GM15510 (cell line): Measurements from ENCODE around the gene NT5C3A.

Source experiments
- POLR2A ChIP-seq: IDR thresholded peaks from 3 replicates; pipeline ENCODE4 v1.6.1; 2011; ENCODE audit warnings: borderline replicate concordance; ENCODE audit not compliant: insufficient read length; ENCODE audit errors: extremely low read depth

The NT5C3A gene

DNA sequence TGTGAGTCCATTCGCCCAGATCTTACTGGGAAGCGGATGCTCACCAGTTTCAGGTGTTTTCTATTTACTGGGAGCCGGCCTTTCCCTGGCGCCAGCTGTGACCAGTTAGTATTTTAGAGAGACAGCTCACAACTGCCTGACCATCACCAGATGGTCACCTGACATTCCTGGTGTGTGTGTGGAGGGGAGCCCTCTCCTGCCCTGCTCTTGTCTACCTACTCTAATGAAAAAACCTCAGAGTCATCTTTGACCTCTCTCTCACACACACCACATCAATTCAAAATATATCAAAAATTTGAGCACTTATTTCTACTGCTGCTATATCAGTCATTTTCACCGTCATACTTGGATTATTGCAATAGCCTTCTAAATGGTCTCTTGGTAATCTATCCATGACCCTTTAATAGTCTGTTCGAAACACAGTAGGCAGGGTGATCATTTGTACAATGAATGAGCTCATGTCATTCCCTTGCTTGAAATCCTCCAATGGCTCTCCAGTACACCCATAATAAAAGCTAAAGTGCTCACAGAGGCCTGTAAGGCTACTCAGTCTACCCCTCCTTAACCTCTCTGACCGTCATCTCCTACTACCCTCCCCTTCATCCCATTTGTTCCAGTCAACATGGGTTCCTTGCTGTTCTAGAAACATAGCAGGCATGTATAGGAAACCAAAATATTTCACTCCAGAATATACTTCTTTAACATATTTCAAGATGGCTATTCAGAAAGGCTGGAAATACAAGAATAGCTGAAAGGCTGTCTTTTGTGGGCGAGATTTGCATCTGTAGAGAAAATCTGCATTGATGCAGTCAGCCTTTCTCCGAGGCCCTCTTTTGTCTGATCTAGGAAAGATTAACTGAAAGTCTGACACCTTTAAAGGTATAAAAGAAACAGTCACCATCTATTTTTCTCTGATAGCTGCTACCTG lies 17.5 kb upstream of the NT5C3A start:
- no peak for TF ChIP-seq POLR2A

GRCh38 chr7:33079096-33079495 lies 16.5 kb upstream of the NT5C3A start:
- TF ChIP-seq POLR2A = no peak

- TF ChIP-seq POLR2A = no peak
Observed at GRCh38 chr7:33076737-33077136, 14.2 kb upstream of the NT5C3A start.

DNA sequence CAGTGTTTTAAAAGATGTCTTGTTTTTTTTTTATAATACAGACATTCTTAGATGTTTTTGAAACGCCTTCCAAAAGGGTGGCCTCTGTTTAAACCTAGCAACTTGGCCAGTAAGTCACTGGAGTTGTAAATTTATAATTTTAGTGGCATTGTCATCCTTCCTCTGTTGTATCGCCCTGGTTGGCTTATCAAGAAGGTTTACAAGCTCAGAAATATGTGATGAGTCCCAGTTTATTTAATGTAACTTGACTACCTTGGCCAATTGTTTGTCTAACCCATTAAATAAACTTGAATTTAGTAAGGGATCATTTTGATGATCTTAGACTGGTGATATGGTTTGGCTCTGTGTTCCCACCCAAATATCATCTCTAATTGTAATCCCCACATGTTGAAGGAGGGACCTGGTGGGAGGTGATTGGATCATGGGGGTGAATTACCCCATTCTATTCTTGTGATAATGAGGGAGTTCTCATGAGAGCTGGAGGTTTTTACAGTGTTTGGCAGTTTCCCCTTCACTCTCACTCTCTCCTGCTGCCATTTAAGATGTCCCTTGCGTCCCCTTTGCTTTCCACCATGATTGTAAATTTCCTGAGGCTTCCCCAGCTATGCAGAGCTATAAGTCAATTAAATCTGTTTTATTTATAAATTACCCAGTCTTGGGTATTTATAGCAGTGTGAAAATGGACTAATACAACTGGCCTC lies 13.4 kb upstream of the NT5C3A start:
- TF ChIP-seq POLR2A = no peak

- TF ChIP-seq POLR2A = no peak
Observed at GRCh38 chr7:33073243-33073642, 10.7 kb upstream of the NT5C3A start.

- TF ChIP-seq POLR2A = no peak
Observed at GRCh38 chr7:33072471-33072870, 9.9 kb upstream of the NT5C3A start.

DNA sequence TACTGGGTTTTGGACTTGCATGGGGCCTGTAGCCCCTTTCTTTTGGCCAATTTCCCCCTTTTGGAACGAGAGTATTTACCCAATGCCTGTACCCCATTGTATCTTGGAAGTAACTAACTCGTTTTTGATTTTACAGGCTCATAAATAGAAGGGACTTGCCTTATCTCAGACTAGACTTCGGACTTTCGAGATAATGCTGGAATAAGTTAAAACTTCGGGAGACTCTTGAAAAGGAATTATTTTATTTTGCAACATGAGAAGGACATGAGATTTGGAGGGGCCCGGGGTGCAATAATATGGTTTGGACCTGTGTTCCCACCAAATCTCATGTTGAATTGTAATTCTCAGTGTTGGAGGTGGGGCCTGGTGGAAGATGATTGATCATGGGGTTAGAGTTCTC lies 8.3 kb upstream of the NT5C3A start:
- no peak for TF ChIP-seq POLR2A

GRCh38 chr7:33070277-33070676 lies 7.7 kb upstream of the NT5C3A start:
- no peak for TF ChIP-seq POLR2A

- no peak for TF ChIP-seq POLR2A
Observed at GRCh38 chr7:33067921-33068320, 5.3 kb upstream of the NT5C3A start.

DNA sequence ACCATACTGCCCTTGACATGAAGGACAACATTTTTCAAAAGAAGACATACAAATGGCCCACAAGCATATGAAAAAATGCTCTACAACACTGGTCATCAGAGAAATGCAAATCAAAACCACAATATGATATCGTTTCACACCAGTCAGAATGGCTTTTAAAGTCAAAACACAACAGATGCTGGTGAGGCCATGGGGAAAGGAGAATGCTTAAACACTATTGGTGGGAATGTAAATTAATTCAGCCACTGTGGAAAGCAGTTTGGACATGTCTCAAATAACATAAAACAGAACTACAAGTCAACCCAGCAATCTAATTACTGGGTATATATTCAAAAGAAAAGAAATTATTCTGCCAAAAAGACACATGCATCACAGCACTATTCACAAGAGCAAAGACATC lies 4.2 kb upstream of the NT5C3A start:
- TF ChIP-seq POLR2A = no peak

GRCh38 chr7:33065981-33066380 lies 3.4 kb upstream of the NT5C3A start:
- no peak for TF ChIP-seq POLR2A

DNA sequence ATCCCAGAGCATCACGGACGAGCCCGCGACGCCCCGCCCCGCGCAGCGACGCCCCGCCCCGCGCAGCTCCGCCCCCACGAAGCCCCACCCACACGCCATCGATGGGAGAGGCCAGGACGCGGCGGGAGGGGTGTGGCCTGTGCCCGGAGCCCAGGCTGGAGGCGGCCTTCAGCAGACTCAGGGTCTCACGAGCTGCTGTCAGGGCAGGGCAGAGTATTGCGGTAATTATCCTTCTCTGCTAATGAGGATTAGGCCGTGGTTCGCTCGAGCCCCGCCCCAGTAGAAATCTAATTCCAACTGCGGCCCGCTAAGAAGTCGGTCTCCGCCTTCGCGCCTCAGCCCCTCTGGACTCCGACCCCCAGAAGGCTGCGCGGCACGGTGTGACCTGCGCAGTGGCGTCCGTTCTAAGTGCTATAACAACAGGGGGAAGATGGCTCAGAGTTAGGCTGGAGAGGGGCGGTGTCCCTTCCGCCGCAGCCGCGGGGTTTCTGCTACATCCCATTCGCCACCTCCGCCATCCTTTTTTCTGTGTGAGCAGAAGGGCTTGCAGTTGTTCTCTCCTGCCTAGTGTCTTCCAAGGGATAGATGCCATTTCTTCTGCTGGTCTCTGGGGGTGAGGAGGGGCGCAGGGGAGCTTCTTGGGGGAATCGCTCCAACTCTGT lies 337 bp upstream of the NT5C3A start:
- TF ChIP-seq POLR2A = peak; percentile 74

- TF ChIP-seq POLR2A = no peak
Observed at GRCh38 chr7:33061282-33061937, 1.2 kb downstream of the NT5C3A start.

GRCh38 chr7:33059635-33060034 lies 2.9 kb downstream of the NT5C3A start:
- TF ChIP-seq POLR2A = no peak

- no peak for TF ChIP-seq POLR2A
Observed at GRCh38 chr7:33055158-33055557, 7.4 kb downstream of the NT5C3A start.
